Fibroblast of lung (primary cell): ENCODE data around the gene HIVEP1.

Experiments used
- EZH2 ChIP-seq: IDR thresholded peaks from 2 replicates; pipeline ENCODE4 v1.5.1; 2012; ENCODE audit warnings: low read length, control low read depth, mild to moderate bottlenecking; ENCODE audit errors: missing control alignments
- TF ChIP-seq, protein P1 (sequence below), 2 donors: IDR thresholded peaks in 1 of 2; conservative IDR thresholded peaks in 1 of 2; 1 replicate in 1 of 2; 2 replicates in 1 of 2; pipeline ENCODE4 v1.5.1; 2011 to 2012; ENCODE audit warnings: low read length in 2 of 2, control low read depth in 1 of 2, inconsistent platforms in 1 of 2, low read depth in 1 of 2, mild to moderate bottlenecking in 1 of 2

DNA sequence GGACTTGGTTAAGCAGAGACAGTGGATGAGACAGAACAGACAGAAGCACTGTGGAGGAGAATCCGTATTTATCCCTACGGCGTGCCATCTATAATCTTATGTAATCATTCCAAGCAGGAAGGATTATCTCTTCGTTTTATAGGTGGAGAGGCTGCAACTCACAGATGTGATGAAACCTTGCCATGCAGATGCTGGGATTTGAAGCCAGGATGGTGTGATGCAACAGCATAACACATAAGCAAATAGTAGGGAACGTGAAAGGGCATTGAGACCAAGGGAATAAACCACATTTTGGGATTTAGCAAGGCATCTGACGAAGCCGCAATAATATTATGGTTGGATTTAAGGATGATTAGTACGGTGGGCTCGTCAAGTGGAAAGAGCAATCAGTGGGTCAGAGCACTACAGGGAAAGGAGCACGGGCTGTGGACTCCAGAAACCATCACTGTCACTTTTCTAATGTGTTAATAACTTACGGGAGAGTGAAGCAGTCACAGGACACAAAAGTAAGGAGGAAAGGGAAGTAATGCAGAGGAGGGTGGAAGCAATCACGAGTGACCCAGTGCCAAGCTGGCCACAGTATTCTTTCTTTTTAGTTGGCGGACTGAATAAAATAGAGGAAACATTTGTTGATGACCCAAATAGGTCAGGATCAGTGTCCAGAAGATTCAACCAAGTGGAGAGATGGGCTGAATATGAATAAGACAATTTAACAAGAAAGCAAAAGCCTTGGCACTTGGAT, 158.4 kb downstream of the HIVEP1 start:
- TF ChIP-seq, protein P1, sequence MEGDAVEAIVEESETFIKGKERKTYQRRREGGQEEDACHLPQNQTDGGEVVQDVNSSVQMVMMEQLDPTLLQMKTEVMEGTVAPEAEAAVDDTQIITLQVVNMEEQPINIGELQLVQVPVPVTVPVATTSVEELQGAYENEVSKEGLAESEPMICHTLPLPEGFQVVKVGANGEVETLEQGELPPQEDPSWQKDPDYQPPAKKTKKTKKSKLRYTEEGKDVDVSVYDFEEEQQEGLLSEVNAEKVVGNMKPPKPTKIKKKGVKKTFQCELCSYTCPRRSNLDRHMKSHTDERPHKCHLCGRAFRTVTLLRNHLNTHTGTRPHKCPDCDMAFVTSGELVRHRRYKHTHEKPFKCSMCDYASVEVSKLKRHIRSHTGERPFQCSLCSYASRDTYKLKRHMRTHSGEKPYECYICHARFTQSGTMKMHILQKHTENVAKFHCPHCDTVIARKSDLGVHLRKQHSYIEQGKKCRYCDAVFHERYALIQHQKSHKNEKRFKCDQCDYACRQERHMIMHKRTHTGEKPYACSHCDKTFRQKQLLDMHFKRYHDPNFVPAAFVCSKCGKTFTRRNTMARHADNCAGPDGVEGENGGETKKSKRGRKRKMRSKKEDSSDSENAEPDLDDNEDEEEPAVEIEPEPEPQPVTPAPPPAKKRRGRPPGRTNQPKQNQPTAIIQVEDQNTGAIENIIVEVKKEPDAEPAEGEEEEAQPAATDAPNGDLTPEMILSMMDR (conservative IDR thresholded peaks at IDR 0.05 in 1 of 2, IDR thresholded peaks at IDR 0.05 in 1 of 2; ENCODE audit: low read depth in 1 of 2, low read length in 2 of 2), result no peak
- TF ChIP-seq EZH2, result no peak
